ENCODE data around the gene CARD18.

- TF ChIP-seq CTCF (conservative IDR thresholded peaks at IDR 0.05; ENCODE audit: low read depth in 2 of 2): no peak
- TF ChIP-seq EZH2 (IDR thresholded peaks at IDR 0.05; ENCODE audit: low read depth, unreplicated experiment): no peak
- no peak for TF ChIP-seq JUNB (IDR thresholded peaks at IDR 0.05; ENCODE audit: unreplicated experiment)
- TF ChIP-seq POLR2AphosphoS5 (IDR thresholded peaks at IDR 0.05; ENCODE audit: low read depth): no peak
- no peak for TF ChIP-seq REST (IDR thresholded peaks at IDR 0.05; ENCODE audit: unreplicated experiment)
- TF ChIP-seq CREB1 (CRISPR knock-in tag; IDR thresholded peaks at IDR 0.05; ENCODE audit: low read depth): no peak
- no peak for TF ChIP-seq ETS1 (IDR thresholded peaks at IDR 0.05)
- TF ChIP-seq EZH2phosphoT487 (IDR thresholded peaks at IDR 0.05; ENCODE audit: unreplicated experiment): no peak
- TF ChIP-seq STAT1 (IDR thresholded peaks at IDR 0.05; ENCODE audit: unreplicated experiment): no peak
- no peak for TF ChIP-seq ZNF331 (CRISPR knock-in tag; IDR thresholded peaks at IDR 0.05; ENCODE audit: low read depth)
- no peak for TF ChIP-seq NANOG (IDR thresholded peaks at IDR 0.05; ENCODE audit: borderline replicate concordance)
- TF ChIP-seq ZNF114 (CRISPR knock-in tag; IDR thresholded peaks at IDR 0.05): no peak
Measured at GRCh38 chr11:105156720-105157119, 17.2 kb upstream of the CARD18 start.

Measured in GM23338 (cell line).